Neural crest cell (in vitro differentiated cells): ENCODE measurements around the gene ACTN3. TPM values are rescaled to one million over a fixed set of nuclear protein-coding genes. Genes with fewer than 3 reads are reported as not detected.

ENCODE experiments used
- DNase-seq: peaks from one replicate; pipeline ENCODE4 v3.0.0; 2021; ENCODE audit warnings: low read depth, mixed read lengths, low spot score
- H3K27ac Mint-ChIP-seq: one replicate; pipeline ENCODE4 v1.8.0; 2021; ENCODE audit warnings: mild to moderate bottlenecking, mixed read lengths; ENCODE audit not compliant: unreplicated experiment
- H3K27me3 Mint-ChIP-seq: 2 replicates; pipeline ENCODE4 v1.8.0; 2021; ENCODE audit warnings: low read depth, mild to moderate bottlenecking, mixed read lengths
- H3K36me3 Mint-ChIP-seq: 2 replicates; pipeline ENCODE4 v1.8.0; 2021; ENCODE audit warnings: low read depth, mild to moderate bottlenecking, mixed read lengths
- H3K4me1 Mint-ChIP-seq: 2 replicates; pipeline ENCODE4 v1.8.0; 2021; ENCODE audit warnings: mixed read lengths
- H3K4me3 Mint-ChIP-seq: one replicate; pipeline ENCODE4 v1.8.0; 2021; ENCODE audit warnings: mild to moderate bottlenecking, mixed read lengths
- H3K9me3 Mint-ChIP-seq: 2 replicates; pipeline ENCODE4 v1.8.0; 2021; ENCODE audit warnings: mixed read lengths
- CTCF ChIP-seq: fragments of 200-600 bp; sonication (generic); conservative IDR thresholded peaks from 2 replicates; pipeline ENCODE4 v1.5.0; 2021; ENCODE audit warnings: antibody characterized with exemption, mild to moderate bottlenecking
- total RNA-seq: library from RNA; stranded (reverse); gene quantifications from 2 replicates; pipeline ENCODE4 v1.2.1, GENCODE V29; 2021

ACTN3 gene
- total RNA-seq, 1 donor from 2014 or later, result 0.35 TPM

- no peak for TF ChIP-seq CTCF
- peaks cover 4% of the 10 kb centered on the region for H3K36me3 Mint-ChIP-seq
- H3K27ac Mint-ChIP-seq, result no peak overlapping the region
- no peaks in the 10 kb centered on the region for H3K27me3 Mint-ChIP-seq
- peak overlapping the region; percentile 68 for H3K4me3 Mint-ChIP-seq
- peaks cover 24% of the 10 kb centered on the region for H3K4me1 Mint-ChIP-seq
- DNase-seq, result no peak
- H3K9me3 Mint-ChIP-seq, result peaks cover 2% of the 10 kb centered on the region
Observed at GRCh38 chr11:66595245-66595904, 48.7 kb downstream of the ACTN3 start.

- Mint-ChIP-seq H3K9me3 (no peaks in the 10 kb centered on the region), H3K4me3 (no peak overlapping the region), H3K27me3 (no peaks in the 10 kb centered on the region), H3K4me1 (peaks cover 10% of the 10 kb centered on the region), H3K27ac (no peak overlapping the region), H3K36me3 (no peaks in the 10 kb centered on the region)
- no peak for DNase-seq
- TF ChIP-seq CTCF, result no peak
Observed at GRCh38 chr11:66598993-66599392, 52.3 kb downstream of the ACTN3 start.

- Mint-ChIP-seq H3K9me3 (no peaks in the 10 kb centered on the region), H3K4me1 (peaks cover 4% of the 10 kb centered on the region), H3K27me3 (no peaks in the 10 kb centered on the region), H3K4me3 (no peak overlapping the region), H3K27ac (no peak overlapping the region), H3K36me3 (no peaks in the 10 kb centered on the region)
- TF ChIP-seq CTCF, result no peak
- DNase-seq, result no peak
Observed at GRCh38 chr11:66600219-66600618, 53.5 kb downstream of the ACTN3 start.

- Mint-ChIP-seq H3K9me3 (no peaks in the 10 kb centered on the region), H3K36me3 (no peaks in the 10 kb centered on the region), H3K4me3 (no peak overlapping the region), H3K27me3 (no peaks in the 10 kb centered on the region), H3K4me1 (no peaks in the 10 kb centered on the region), H3K27ac (no peak overlapping the region)
- no peak for TF ChIP-seq CTCF
- DNase-seq, result no peak
Observed at GRCh38 chr11:66600631-66601233, 54.0 kb downstream of the ACTN3 start.

GRCh38 chr11:66603072-66603471, 56.4 kb downstream of the ACTN3 start:
- no peaks in the 10 kb centered on the region for H3K27me3 Mint-ChIP-seq
- no peaks in the 10 kb centered on the region for H3K36me3 Mint-ChIP-seq
- H3K4me3 Mint-ChIP-seq, result no peak overlapping the region
- no peak for TF ChIP-seq CTCF
- no peak overlapping the region for H3K27ac Mint-ChIP-seq
- no peaks in the 10 kb centered on the region for H3K9me3 Mint-ChIP-seq
- no peaks in the 10 kb centered on the region for H3K4me1 Mint-ChIP-seq
- no peak for DNase-seq
